Spleen (tissue), 7 donors: ENCODE results near the gene PCDHB3.
"Not testable (repeated sequence)": the region's sequence is repeated elsewhere in the genome, so short reads cannot be mapped to it uniquely, and the experiment has no call there.

Experiments used
- CTCF ChIP-seq, 11 experiments: fragments of 200-600 bp in 7 of 11; fragments of 450-650 bp in 4 of 11; sonication (generic) in 4 of 11; IDR thresholded peaks in 8 of 11; conservative IDR thresholded peaks in 3 of 11; 1 replicate in 7 of 11; 2 replicates in 4 of 11; pipeline versions ENCODE4 v1.4.0 to v1.8.0; 2016 to 2021; ENCODE audit warnings: antibody characterized with exemption in 11 of 11, inconsistent platforms in 4 of 11, mild to moderate bottlenecking in 1 of 11
- POLR2A ChIP-seq, 3 donors: fragments of 450-650 bp; IDR thresholded peaks; one replicate each; pipeline ENCODE4 v1.5.1; 2017; ENCODE audit warnings: antibody characterized with exemption in 3 of 3, mild to moderate bottlenecking in 1 of 3
- POLR2AphosphoS5 ChIP-seq, 3 donors: sonication (generic); formaldehyde crosslinking; IDR thresholded peaks; one replicate each; pipeline ENCODE4 v1.5.1; 2017; ENCODE audit warnings: antibody characterized with exemption in 3 of 3
- donor health status: DM: no; HTN: no; CAD: no; lungs with moderate emphysema.
- donor health status: DM: no; HTN: no; CAD: no.
- donor health status: DM: no; HTN: no; CAD: no.

DNA sequence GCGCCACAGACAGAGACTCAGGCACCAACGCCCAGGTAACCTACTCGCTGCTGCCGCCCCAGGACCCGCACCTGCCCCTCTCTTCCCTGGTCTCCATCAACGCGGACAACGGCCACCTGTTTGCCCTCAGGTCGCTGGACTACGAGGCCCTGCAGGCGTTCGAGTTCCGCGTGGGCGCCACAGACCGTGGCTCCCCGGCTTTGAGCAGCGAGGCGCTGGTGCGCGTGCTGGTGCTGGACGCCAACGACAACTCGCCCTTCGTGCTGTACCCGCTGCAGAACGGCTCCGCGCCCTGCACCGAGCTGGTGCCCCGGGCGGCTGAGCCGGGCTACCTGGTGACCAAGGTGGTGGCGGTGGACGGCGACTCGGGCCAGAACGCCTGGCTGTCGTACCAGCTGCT lies 1.8 kb downstream of the PCDHB3 start:
- TF ChIP-seq CTCF (IDR thresholded peaks at IDR 0.05 in 8 of 11, conservative IDR thresholded peaks at IDR 0.05 in 3 of 11); POLR2A (IDR thresholded peaks at IDR 0.05); POLR2AphosphoS5 (IDR thresholded peaks at IDR 0.05): not testable (repeated sequence)
